ENCODE results near the gene RTN4.

Gene RTN4

GRCh38 chr2:55073000-55073983 is 23.0 kb upstream of the RTN4 start:
- Histone ChIP-seq H3K36me3 (ENCODE audit: insufficient read depth, low read length) (no peaks in the 10 kb centered on the region), H3K4me2 (ENCODE audit: low read length) (no peak overlapping the region)

DNA sequence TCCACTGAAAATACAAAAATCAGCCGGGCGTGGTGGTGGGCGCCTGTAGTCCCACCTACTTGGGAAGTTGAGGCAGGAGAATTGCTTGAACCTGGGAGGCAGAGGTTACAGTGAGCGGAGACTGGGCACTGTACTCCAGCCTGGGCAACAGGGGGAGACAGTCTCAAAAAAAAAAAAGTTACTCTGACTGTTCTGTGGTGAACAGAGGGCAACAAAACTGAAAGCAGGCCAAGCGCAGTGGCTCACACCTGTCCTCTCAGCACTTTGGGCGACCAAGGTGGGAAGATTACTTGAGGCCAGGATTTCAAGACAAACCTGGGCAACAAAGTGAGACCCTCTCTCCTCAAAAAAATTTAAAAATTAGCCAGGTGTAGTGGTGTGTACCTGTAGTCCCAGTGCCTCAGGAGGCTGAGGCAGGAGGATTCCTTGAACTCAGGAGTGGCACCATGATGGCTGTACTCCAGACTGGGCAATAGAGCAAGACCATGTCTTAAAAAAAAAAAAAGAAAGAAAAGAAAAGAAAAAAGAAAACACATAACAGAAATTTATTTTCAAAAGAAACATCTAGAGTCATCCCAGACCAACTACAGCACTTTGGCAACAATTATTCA is 13.6 kb upstream of the RTN4 start:
- no peak overlapping the region for H2AFZ ChIP-seq (ENCODE audit: low read length)
- peaks cover 3% of the 10 kb centered on the region for H3K4me1 ChIP-seq (ENCODE audit: insufficient read depth, low read length, severe bottlenecking)
- no peaks in the 10 kb centered on the region for H4K20me1 ChIP-seq (ENCODE audit: insufficient read depth, low read length)
- no peak overlapping the region; the same call in 1 of the 2 replicates for H3K4me2 ChIP-seq (ENCODE audit: low read length)
- H3K79me2 ChIP-seq (ENCODE audit: insufficient read depth, low read length), result no peaks in the 10 kb centered on the region
- H3K9ac ChIP-seq (ENCODE audit: low read length), result no peak overlapping the region
- H3K27ac ChIP-seq (ENCODE audit: low read depth, low read length, poor library complexity, severe bottlenecking), result no peak overlapping the region
- no peaks in the 10 kb centered on the region for H3F3A ChIP-seq (ENCODE audit: insufficient read depth, low read length)
- H3K36me3 ChIP-seq (ENCODE audit: insufficient read depth, low read length), result no peaks in the 10 kb centered on the region
- H3K9me3 ChIP-seq (ENCODE audit: low read length), result no peaks in the 10 kb centered on the region
- H3K9me2 ChIP-seq (ENCODE audit: low read depth, low read length), result no peaks in the 10 kb centered on the region
- TF ChIP-seq EZH2 (IDR thresholded peaks at IDR 0.05; ENCODE audit: borderline replicate concordance, low read length) (no peak), CTCF (IDR thresholded peaks at IDR 0.05; ENCODE audit: low read length) (peak; percentile 46; the same call in 1 of the 2 replicates)
- H3K4me3 ChIP-seq (ENCODE audit: low read depth, low read length, poor library complexity, severe bottlenecking), result no peak overlapping the region
- no peaks in the 10 kb centered on the region for H3K27me3 ChIP-seq (ENCODE audit: insufficient read depth, low read length)

More at GRCh38 chr2:55073000-55073983, 23.0 kb upstream of the RTN4 start:
- Histone ChIP-seq H3K27me3 (ENCODE audit: insufficient read depth, low read length) (no peaks in the 10 kb centered on the region), H3F3A (ENCODE audit: insufficient read depth, low read length) (no peaks in the 10 kb centered on the region), H3K9me2 (ENCODE audit: low read depth, low read length) (no peaks in the 10 kb centered on the region), H2AFZ (ENCODE audit: low read length) (no peak overlapping the region), H3K4me1 (ENCODE audit: insufficient read depth, low read length, severe bottlenecking) (no peaks in the 10 kb centered on the region), H3K27ac (ENCODE audit: low read depth, low read length, poor library complexity, severe bottlenecking) (no peak overlapping the region), H3K9me3 (ENCODE audit: low read length) (no peaks in the 10 kb centered on the region), H3K4me3 (ENCODE audit: low read depth, low read length, poor library complexity, severe bottlenecking) (no peak overlapping the region), H3K9ac (ENCODE audit: low read length) (no peak overlapping the region), H4K20me1 (ENCODE audit: insufficient read depth, low read length) (no peaks in the 10 kb centered on the region), H3K79me2 (ENCODE audit: insufficient read depth, low read length) (no peaks in the 10 kb centered on the region)
- TF ChIP-seq EZH2 (IDR thresholded peaks at IDR 0.05; ENCODE audit: borderline replicate concordance, low read length) (no peak), CTCF (IDR thresholded peaks at IDR 0.05; ENCODE audit: low read length) (no peak)

DNA sequence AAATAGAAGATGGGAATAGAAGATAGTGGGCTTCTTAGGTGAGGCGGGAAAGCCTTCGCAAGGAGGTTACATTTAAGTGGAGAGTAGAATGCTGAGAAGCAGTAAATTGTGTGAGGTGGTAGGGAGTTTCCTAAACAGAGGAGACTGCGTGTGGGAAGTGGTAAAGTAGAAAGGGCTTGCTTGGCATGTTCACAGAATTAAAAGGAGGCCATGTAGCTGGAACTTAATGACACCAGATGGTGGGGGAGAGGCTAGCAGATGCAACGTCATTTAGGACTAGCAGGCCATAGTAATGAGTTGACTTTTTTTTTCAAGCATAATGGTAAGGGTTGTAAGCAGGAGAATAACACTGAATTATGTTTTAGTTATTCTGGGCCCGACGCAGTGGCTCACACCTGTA is 13.0 kb upstream of the RTN4 start:
- Histone ChIP-seq H3K36me3 (ENCODE audit: insufficient read depth, low read length) (no peaks in the 10 kb centered on the region), H3K4me3 (ENCODE audit: low read depth, low read length, poor library complexity, severe bottlenecking) (no peak overlapping the region), H3K27ac (ENCODE audit: low read depth, low read length, poor library complexity, severe bottlenecking) (no peak overlapping the region), H3K9ac (ENCODE audit: low read length) (no peak overlapping the region), H2AFZ (ENCODE audit: low read length) (no peak overlapping the region), H3K9me3 (ENCODE audit: low read length) (no peaks in the 10 kb centered on the region), H3K4me2 (ENCODE audit: low read length) (no peak overlapping the region), H3K9me2 (ENCODE audit: low read depth, low read length) (no peaks in the 10 kb centered on the region), H4K20me1 (ENCODE audit: insufficient read depth, low read length) (no peaks in the 10 kb centered on the region), H3K79me2 (ENCODE audit: insufficient read depth, low read length) (no peaks in the 10 kb centered on the region), H3K4me1 (ENCODE audit: insufficient read depth, low read length, severe bottlenecking) (peaks cover 3% of the 10 kb centered on the region), H3F3A (ENCODE audit: insufficient read depth, low read length) (no peaks in the 10 kb centered on the region), H3K27me3 (ENCODE audit: insufficient read depth, low read length) (no peaks in the 10 kb centered on the region)
- TF ChIP-seq CTCF (IDR thresholded peaks at IDR 0.05; ENCODE audit: low read length), result no peak
- TF ChIP-seq EZH2 (IDR thresholded peaks at IDR 0.05; ENCODE audit: borderline replicate concordance, low read length), result no peak
